Endothelial cell of umbilical vein (primary cell): Measurements from ENCODE around the gene CRTC2. TPM values are rescaled to one million over a fixed set of nuclear protein-coding genes. Genes with fewer than 3 reads are reported as not detected.

Experiments
- BruUV-seq: library from RNA; stranded (reverse); fragments of 400-500 nt; replicated peaks from 2 replicates; lab custom pipeline; 2021; lab: Mats Ljungman, UMichigan
- CTCF ChIA-PET: fragments of 300-600, 350-600 bp; sonication (Branson Sonifier 250); formaldehyde crosslinking; loops from one replicate; lab custom pipeline; 2021; ENCODE audit warnings: antibody characterized with exemption, inconsistent platforms; lab: Charles Lee
- POLR2A ChIA-PET: fragments of 300-600, 350-600 bp; sonication (Branson Sonifier 250); formaldehyde crosslinking; loops from one replicate; lab custom pipeline; 2021; ENCODE audit warnings: antibody characterized with exemption, inconsistent platforms; lab: Charles Lee
- DNase-seq: peaks from one replicate; pipeline ENCODE4 v3.0.0-alpha.2; 2011; ENCODE audit warnings: low read depth, low spot score
- FAIRE-seq: peaks from 2 replicates; lab custom pipeline; 2011; peaks lifted over from hg19 to GRCh38; lab: Jason Lieb, UNC
- H2AFZ ChIP-seq: 2 replicates; pipeline ENCODE4 v1.6.0; 2012; ENCODE audit warnings: low read depth, low read length, control low read depth, inconsistent platforms
- H3K27ac ChIP-seq: 2 replicates; pipeline ENCODE4 v1.5.1; 2011; ENCODE audit warnings: low read depth, mild to moderate bottlenecking, control low read depth, low read length, moderate library complexity; ENCODE audit not compliant: insufficient read depth
- H3K27me3 ChIP-seq, 2 experiments: 2 replicates each; pipeline versions ENCODE4 v1.6.0 to v1.6.1; 2011; ENCODE audit warnings: low read length in 2 of 2, mixed read lengths in 1 of 2; ENCODE audit not compliant: control insufficient read depth in 2 of 2, insufficient read depth in 2 of 2
- H3K36me3 ChIP-seq, 2 experiments: 2 replicates in 1 of 2; 3 replicates in 1 of 2; pipeline ENCODE4 v1.5.1; 2011; ENCODE audit warnings: low read length in 2 of 2, mild to moderate bottlenecking in 1 of 2, moderate library complexity in 1 of 2; ENCODE audit not compliant: control insufficient read depth in 2 of 2, insufficient read depth in 2 of 2; ENCODE audit errors: extremely low read depth in 1 of 2
- H3K4me1 ChIP-seq: 3 replicates; pipeline ENCODE4 v1.5.1; 2011; ENCODE audit warnings: mild to moderate bottlenecking, low read length; ENCODE audit not compliant: control insufficient read depth, insufficient read depth; ENCODE audit errors: extremely low read depth
- H3K4me2 ChIP-seq: 2 replicates; pipeline ENCODE4 v1.6.1; 2011; ENCODE audit warnings: low read length, control low read depth, mixed read lengths; ENCODE audit not compliant: insufficient read depth
- H3K4me3 ChIP-seq, 3 experiments: fragments of 200-600 bp in 1 of 3; sonication (generic), shearing (Covaris generic) in 1 of 3; replicated peaks in 1 of 3; 2 replicates each; pipeline ENCODE4 v1.5.1; 2011 to 2016; ENCODE audit warnings: control low read depth in 3 of 3, low read length in 3 of 3, mild to moderate bottlenecking in 2 of 3, inconsistent platforms in 1 of 3, low read depth in 1 of 3, moderate library complexity in 1 of 3; ENCODE audit not compliant: insufficient read depth in 1 of 3
- H3K79me2 ChIP-seq: 2 replicates; pipeline ENCODE4 v1.6.0; 2012; ENCODE audit warnings: low read length, inconsistent platforms; ENCODE audit not compliant: control insufficient read depth, insufficient read depth
- H3K9ac ChIP-seq: replicated peaks from 2 replicates; pipeline ENCODE3; 2011; ENCODE audit warnings: low read length, control low read depth; ENCODE audit not compliant: insufficient read depth; ENCODE audit errors: extremely low read depth
- H3K9me1 ChIP-seq: replicated peaks from 3 replicates; pipeline ENCODE4 v1.6.0; 2011; ENCODE audit warnings: mild to moderate bottlenecking, low read length; ENCODE audit not compliant: control insufficient read depth, insufficient read depth; ENCODE audit errors: extremely low read depth
- H3K9me3 ChIP-seq: replicated peaks from 2 replicates; pipeline ENCODE4 v1.5.1; 2012; ENCODE audit warnings: low read length, inconsistent platforms; ENCODE audit not compliant: control insufficient read depth, insufficient read depth
- H4K20me1 ChIP-seq: replicated peaks from 2 replicates; pipeline ENCODE3; 2011; ENCODE audit warnings: mild to moderate bottlenecking, low read length; ENCODE audit not compliant: control insufficient read depth, insufficient read depth; ENCODE audit errors: extremely low read depth
- CTCF ChIP-seq, 2 donors: IDR thresholded peaks; 1 replicate in 1 of 2; 2 replicates in 1 of 2; pipeline ENCODE4 v1.5.1; 2011; ENCODE audit warnings: low read length in 2 of 2, mild to moderate bottlenecking in 2 of 2, moderate library complexity in 2 of 2, control low read depth in 1 of 2, inconsistent platforms in 1 of 2, low read depth in 1 of 2; ENCODE audit not compliant: insufficient read depth in 1 of 2; ENCODE audit errors: extremely low read depth in 1 of 2
- EZH2 ChIP-seq: IDR thresholded peaks from 2 replicates; pipeline ENCODE4 v1.6.1; 2012; ENCODE audit warnings: borderline replicate concordance, low read depth, mild to moderate bottlenecking, moderate library complexity, low read length, inconsistent platforms; ENCODE audit not compliant: severe bottlenecking
- FOS ChIP-seq: IDR thresholded peaks from 2 replicates; pipeline ENCODE4 v1.6.1; 2011; ENCODE audit warnings: mild to moderate bottlenecking, low read length, moderate library complexity, borderline replicate concordance; ENCODE audit not compliant: insufficient read depth
- GATA2 ChIP-seq: IDR thresholded peaks from 2 replicates; pipeline ENCODE4 v1.7.0; 2011; ENCODE audit warnings: low read depth, mild to moderate bottlenecking, moderate library complexity, mixed read lengths, low read length; ENCODE audit not compliant: insufficient read length, insufficient read depth
- JUN ChIP-seq: IDR thresholded peaks from 2 replicates; pipeline ENCODE4 v1.6.1; 2011; ENCODE audit warnings: borderline replicate concordance, low read depth; ENCODE audit not compliant: insufficient read length, insufficient read depth
- MAX ChIP-seq: IDR thresholded peaks from 2 replicates; pipeline ENCODE4 v1.6.1; 2011; ENCODE audit not compliant: insufficient read depth, insufficient read length
- MYC ChIP-seq: IDR thresholded peaks from one replicate; pipeline ENCODE4 v1.6.1; 2011; ENCODE audit warnings: mild to moderate bottlenecking, low read depth, low read length
- POLR2A ChIP-seq: IDR thresholded peaks from 2 replicates; pipeline ENCODE4 v1.6.1; 2012; ENCODE audit warnings: low read depth, mild to moderate bottlenecking, control low read depth, low read length
- POLR2AphosphoS5 ChIP-seq: IDR thresholded peaks from 2 replicates; pipeline ENCODE4 v1.6.1; 2012; ENCODE audit warnings: low read depth, mild to moderate bottlenecking, control low read depth, low read length, moderate library complexity; ENCODE audit not compliant: insufficient read depth
- dilution Hi-C: fragments of 300-500 bp; cut with MboI; formaldehyde crosslinking; loops from one replicate; pipeline ENCODE4 v1.15.0; 2019; ENCODE audit warnings: low sequenced_read_pairs; ENCODE audit not compliant: extremely low pct_ligation_motif_present
- intact Hi-C: fragments of 100-400 bp; cut with micrococcal nuclease; formaldehyde crosslinking; loops from one replicate; pipeline ENCODE4 v1.10.0; 2022
- polyA plus RNA-seq, 4 experiments: library from polyadenylated mRNA; depleted of rRNA in 3 of 4; stranded (reverse) in 3 of 4; unstranded in 1 of 4; fragments of >200 nt; gene quantifications; 2 replicates each; pipeline versions ENCODE4 v1.2.1 to v1.2.3, GENCODE V29; 2011 to 2012; ENCODE audit warnings: missing spikeins in 1 of 4
- total RNA-seq: library from RNA; stranded (reverse); gene quantifications from 2 replicates; pipeline ENCODE4 v1.2.3, GENCODE V29; 2021

Gene CRTC2
- total and polyA plus RNA-seq, 2 donors (not counting 3 experiments of a cell fraction or from before 2014, with no cell fraction given) = 40.2 to 42.2 TPM

- TF ChIP-seq JUN (no peak), CTCF (IDR thresholded peaks at IDR 0.05; ENCODE audit: extremely low read depth in 1 of 2, insufficient read depth in 1 of 2, low read depth in 1 of 2, low read length in 2 of 2) (no peak), EZH2 (no peak), FOS (no peak), MAX (no peak), MYC (no peak), POLR2AphosphoS5 (no peak), GATA2 (no peak), POLR2A (no peak)
- Histone ChIP-seq H3K9me3 (no peaks in the 10 kb centered on the region), H3K4me3 (peak overlapping the region; percentile 42 to 88 (median 73)), H3K9me1 (no peaks in the 10 kb centered on the region), H3K9ac (peak overlapping the region; percentile 84), H4K20me1 (no peaks in the 10 kb centered on the region), H3K4me1 (peaks cover 9% of the 10 kb centered on the region), H3K4me2 (peak overlapping the region; percentile 73), H3K27me3 (no peaks in the 10 kb centered on the region), H3K27ac (peak overlapping the region; percentile 63), H3K36me3 (peaks cover 2 to 37% of the 10 kb centered on the region in 2 experiments), H3K79me2 (peaks cover 16% of the 10 kb centered on the region), H2AFZ (peak overlapping the region; percentile 8)
- TSS peak; percentile 25 for BruUV-seq
- POLR2A ChIA-PET = interaction anchor here (1.0 to 1.3 kb wide), 2 partner anchors 18 to 22 kb away, joined by 3 to 4 read pairs; partner anchors contain the start of gene SLC39A1
- FAIRE-seq (no peak), DNase-seq (peak; percentile 35)
- intact Hi-C loops (no loop called here), dilution Hi-C loops (no loop called here)
- CTCF ChIA-PET = interaction anchor here (1.0 to 5.3 kb wide), 12 partner anchors 13 to 162 kb away, joined by 3 to 65 read pairs (median 18); partner anchors contain the start of genes CREB3L4, CRTC2, JTB and SLC39A1
These were observed 13.1 kb downstream of the CRTC2 start for GRCh38 chr1:153945131-153945794.
